Cardiac septum (tissue), 1 donor: ENCODE results near the gene ERI3. TPM values are rescaled to one million over a fixed set of nuclear protein-coding genes. Genes with fewer than 3 reads are reported as not detected.
A peak's percentile ranks its signal among the peaks of the same experiment; 100 is the strongest.

Experiments
- DNase-seq: peaks from one replicate; pipeline ENCODE4 v3.0.0-alpha.2; 2020; ENCODE audit warnings: low spot score
- intact Hi-C: fragments of 100-400 bp; cut with DNase I; formaldehyde crosslinking; loops from one replicate; pipeline ENCODE4 v1.14.0; 2022
- total RNA-seq: library from RNA; stranded (reverse); fragmentation: NEBNext Ultra II Directional; extraction: Animal tissue kit (Norgen Biotek cat#: 25700); gene quantifications from one replicate; pipeline ENCODE4 v1.2.1, GENCODE V29; 2021
- donor health status: DM: no; HTN: no; CAD: no.

The ERI3 gene
- total RNA-seq, 1 donor from 2014 or later = 45.0 TPM

- no peak for DNase-seq
- intact Hi-C loops = no loop called here
These were observed 105.5 kb downstream of the ERI3 start for GRCh38 chr1:44249543-44249942.

DNA sequence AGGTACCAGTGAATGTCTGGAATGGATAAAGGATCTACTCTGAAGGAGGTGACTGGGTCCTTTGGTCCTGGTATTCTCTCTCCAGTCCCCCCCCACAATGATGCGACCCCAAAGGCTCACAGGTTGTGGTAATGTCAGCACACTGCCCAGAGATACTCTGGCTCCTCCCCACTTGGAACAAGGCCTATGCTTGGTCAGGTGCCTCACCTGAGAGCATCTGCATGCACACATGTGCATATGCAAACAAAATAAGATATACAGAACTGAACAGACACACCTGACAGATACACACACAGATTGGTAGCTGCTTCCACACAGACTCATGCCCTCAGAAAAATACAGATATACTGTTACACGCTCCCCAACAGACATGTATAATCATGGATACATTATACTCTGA is 108.3 kb downstream of the ERI3 start:
- DNase-seq = no peak

GRCh38 chr1:44244986-44245385 is 110.1 kb downstream of the ERI3 start:
- no peak for DNase-seq
- intact Hi-C loops = no loop called here

More for the DNA sequence above, 108.3 kb downstream of the ERI3 start:
- intact Hi-C loops = no loop called here

DNA sequence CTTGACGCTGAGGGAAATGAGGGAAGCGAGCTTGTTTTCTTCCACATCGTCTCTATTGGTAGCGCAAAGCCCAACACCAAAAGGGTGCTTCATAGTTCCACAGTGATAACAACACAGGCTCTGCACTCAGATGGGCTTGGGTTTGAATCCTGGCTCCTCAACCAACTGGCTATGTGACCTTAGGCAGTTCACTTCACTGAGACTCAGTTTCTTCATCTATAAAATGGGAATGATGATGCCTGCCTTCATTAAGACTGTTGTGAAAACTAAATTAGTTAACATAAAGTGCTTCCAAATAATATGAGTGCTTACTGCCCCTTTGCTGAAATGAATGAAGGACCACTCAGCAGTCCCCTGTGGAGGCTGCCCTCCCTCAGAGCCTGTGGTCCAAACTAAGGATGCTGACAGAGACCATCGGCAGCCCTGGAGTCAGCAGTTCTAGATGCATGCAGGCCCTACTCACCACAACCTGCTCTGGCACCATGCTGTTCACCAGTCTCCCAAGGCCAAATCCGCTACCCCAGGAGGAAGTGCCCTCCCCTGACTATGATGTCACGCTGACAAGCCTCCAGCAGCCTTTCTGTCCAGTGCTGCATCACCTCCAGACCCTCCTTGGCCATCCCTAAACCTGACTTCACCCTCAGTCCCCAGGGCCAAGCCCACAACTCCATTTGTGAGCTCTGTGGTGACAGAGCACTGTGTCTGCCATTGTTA is 111.1 kb downstream of the ERI3 start:
- intact Hi-C loops = no loop called here
- no peak for DNase-seq

- DNase-seq = no peak
- intact Hi-C loops = no loop called here
These were observed 112.3 kb downstream of the ERI3 start for GRCh38 chr1:44242746-44243145.

- intact Hi-C loops = no loop called here
These were observed 114.0 kb downstream of the ERI3 start for GRCh38 chr1:44240802-44241671.

DNA sequence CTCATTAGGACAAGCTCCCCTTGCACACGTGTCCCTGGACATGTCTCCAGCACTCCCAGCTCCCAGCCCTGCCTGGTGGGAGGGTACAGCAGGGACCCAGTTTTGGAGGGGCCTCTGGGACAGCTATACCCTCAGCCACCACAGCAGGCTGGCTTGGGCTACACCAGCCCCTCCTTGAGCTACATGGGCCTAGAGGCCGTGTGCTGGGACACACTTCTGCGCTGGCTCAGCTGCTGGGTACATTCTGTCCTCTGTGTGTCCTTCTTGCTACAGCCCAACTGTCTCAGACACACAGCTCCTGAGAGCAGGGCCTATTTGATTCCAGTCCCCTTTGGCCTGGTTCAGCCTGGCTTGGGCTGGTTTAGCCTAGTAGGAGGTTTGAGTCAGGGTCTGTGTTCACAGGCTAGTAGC is 115.1 kb downstream of the ERI3 start:
- no peak for DNase-seq
- intact Hi-C loops = no loop called here

More at GRCh38 chr1:44240802-44241671, 114.0 kb downstream of the ERI3 start:
- no peak for DNase-seq

- no peak for DNase-seq
- intact Hi-C loops = no loop called here
These were observed 115.6 kb downstream of the ERI3 start for GRCh38 chr1:44239331-44239960.

DNA sequence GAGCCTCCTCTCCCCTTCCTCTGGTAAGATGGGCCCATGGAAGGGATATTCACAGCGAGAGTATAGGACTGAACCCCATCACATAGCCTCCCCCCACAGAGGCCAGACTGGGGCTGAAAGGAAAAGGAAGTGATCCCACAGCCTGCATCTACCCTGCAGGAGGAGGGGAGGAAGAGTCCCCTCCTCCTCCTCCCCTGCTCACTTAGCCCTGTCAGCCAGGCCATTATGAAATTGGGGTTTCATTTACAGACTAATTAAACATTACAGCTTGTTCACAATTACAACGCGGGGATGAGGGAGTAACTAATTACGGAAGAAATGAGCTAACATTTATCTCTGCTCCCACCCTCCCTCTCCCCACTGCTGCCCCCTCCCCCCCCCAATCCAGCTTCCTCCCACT is 116.4 kb downstream of the ERI3 start:
- no peak for DNase-seq
- intact Hi-C loops = no loop called here

DNA sequence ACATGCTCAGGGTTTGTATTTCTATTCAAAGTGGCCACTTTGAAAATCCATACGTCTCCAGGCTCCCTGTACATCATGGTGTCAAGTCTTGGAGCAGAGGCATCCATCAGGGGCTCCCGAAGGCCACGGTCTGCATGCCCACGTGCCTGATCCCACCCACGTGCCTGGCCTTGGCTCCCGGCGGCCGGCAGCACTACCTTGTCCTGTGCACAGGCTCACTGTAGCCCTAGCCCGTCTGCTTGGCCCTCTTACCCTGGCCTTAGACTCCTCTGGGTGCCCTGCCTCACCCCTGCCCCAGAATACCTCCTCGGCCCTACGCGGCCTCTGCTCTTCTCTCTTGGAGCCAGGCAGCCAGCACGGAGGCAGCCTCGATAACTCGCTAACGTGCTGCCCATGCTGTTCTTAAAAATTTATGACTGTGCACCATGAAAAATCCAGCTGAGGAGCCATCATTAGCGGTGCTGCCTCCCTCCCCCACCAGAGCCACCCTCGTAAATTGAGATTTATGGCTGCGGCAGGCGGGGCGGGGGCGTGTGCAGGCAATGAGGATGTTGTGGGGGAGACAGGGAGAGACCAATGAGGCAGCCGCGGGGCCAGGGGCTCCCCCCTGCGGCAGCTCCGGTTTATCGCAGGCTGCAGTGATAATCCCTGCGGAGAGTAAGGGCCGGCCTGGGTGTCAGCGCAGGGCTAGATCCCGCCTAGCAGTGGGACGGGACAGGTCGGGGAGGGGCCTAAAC is 117.2 kb downstream of the ERI3 start:
- intact Hi-C loops = no loop called here
- DNase-seq = no peak

GRCh38 chr1:44236490-44237272 is 118.4 kb downstream of the ERI3 start:
- intact Hi-C loops = no loop called here

GRCh38 chr1:44235808-44236207 is 119.2 kb downstream of the ERI3 start:
- DNase-seq = no peak
- intact Hi-C loops = no loop called here

More at GRCh38 chr1:44236490-44237272, 118.4 kb downstream of the ERI3 start:
- no peak for DNase-seq

DNA sequence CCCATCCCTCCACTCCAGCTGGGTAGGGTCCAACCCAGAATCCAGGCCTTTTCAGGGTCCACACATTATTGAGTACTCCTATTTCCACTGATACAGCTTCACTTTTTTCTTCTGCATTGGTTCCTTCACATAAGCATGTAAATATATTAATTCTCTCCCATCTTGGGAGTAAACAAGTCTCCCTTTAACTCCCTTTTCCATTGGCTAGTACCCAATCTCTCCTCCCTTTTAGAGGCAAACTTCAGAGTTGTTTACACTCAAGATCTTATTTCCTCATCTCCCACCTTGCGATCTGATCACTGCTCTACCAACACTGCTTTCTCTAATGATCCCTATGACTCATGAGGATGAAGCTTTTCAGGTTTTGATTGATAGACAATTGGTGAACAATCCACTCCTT is 121.5 kb downstream of the ERI3 start:
- DNase-seq = no peak
- intact Hi-C loops = no loop called here

DNA sequence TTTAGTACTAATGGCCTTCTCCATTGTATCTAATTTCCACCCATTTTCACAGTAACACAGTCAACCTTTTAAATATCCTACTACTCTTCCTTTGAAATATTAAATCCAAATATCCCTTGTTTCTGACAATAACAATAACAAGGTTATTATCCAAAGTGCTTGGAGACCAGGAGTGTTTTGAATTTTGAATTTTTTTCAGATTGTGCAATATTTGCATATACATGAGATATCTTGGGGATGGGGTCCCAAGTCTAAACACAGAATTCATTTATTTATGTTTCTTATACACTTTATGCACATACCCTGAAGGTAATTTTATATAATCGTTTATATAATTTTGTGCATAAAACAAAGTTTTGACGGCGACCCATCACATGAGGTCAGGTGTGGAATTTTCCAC is 124.3 kb downstream of the ERI3 start:
- no peak for DNase-seq
- intact Hi-C loops = no loop called here

DNA sequence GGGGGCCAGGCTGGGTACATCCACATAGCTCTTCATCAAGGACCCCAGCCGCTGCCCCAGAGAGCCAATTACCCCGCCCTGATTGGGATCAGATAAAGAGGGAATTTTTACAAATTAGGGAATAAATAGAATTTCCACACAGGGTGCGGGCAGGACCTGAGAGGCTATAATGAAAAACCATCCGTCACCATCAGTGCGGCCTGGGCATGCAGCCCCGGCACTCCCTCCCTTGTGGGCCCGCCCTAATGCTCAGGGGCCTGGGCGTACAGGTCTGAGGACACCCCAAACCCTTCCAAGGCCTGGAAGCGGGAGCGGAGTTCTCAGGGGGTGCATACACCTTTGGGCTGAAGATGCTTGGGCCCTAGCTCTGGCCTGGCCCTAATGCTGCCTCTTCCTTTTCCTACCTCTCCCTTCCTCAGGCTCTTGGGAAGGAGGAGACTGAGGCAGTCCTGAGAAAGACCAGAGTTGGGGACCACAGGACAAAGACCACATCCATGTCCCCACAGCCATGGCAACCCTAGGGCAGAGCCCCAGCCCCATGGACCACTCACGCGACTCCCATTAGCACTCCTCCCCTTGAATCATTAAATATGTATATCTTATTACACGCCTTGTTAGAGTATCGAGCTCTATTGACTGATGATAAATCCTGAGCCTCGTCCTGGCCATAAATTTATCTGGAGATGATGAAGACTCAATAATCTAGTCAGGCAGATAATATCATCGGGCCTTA is 125.5 kb downstream of the ERI3 start:
- intact Hi-C loops = no loop called here
- peak; percentile 55 for DNase-seq

DNA sequence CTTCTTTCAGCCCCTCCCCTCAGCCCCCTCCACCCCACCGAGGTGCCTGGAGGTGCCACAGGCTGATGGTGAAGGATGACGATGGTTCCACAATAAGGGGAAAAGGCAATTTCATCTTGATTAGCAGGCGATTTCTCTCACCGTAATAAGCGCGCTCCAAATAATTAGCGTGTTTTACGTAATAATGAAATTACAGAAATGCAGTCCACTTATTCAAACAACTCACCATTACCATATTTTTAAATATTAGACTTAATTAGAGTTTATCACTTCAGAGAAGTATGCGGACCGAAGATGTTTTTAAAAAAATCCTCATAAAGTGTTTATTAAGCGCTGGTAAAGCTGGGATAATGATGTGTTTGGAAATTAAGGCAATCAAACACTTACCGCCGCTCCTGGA is 126.8 kb downstream of the ERI3 start:
- no peak for DNase-seq
- intact Hi-C loops = no loop called here

DNA sequence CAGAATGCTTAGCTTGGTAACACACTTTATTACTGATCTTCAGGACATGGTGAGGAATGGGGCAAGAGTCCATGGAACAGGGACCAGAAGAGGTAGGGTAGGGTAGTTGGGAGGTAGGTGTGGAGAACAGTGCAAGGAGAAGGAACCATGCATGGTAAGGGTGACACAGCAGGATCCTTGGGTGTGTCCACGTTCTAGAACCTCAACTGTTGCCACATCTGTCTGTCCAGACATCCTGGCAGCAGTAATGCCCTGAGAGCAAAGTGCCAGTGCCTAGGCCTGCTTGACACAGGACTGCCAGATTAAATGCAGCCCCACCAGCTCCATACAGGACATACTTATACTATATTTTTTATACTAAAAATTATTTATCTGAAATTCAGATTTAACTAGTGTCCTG is 127.8 kb downstream of the ERI3 start:
- DNase-seq = peak; percentile 77
- intact Hi-C loops = no loop called here

DNA sequence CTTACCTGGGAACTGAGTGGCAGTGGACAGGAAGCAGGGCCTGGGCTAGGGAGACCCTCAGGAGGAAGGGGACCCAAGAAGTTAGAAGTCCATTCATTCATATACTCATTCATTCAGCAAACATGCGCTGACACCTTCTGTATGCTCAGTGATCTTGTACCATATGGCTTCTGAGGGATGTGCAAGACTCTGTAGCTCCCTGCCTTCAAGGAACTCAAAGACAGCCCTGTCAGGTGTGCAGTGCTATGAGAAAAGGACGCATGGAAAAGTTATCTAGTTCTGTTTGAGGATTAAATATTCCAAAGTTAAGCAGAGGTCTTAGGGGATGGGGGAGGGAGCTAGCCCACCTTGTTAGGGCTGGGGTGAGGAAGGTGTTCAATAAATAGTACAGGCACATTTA is 129.3 kb downstream of the ERI3 start:
- no peak for DNase-seq
- intact Hi-C loops = no loop called here
